GM21367 (cell line): Measurements from ENCODE around the gene RPL11.
"Not testable (repeated sequence)": the region's sequence is repeated elsewhere in the genome, so short reads cannot be mapped to it uniquely, and the experiment has no call there.

Experiments
- ATAC-seq: cut with Tn5 transposase; IDR thresholded peaks from one replicate; pipeline ENCODE4 v1.9.1; 2021; ENCODE audit not compliant: unreplicated experiment

Gene RPL11

GRCh38 chr1:23727362-23727811, 35.8 kb downstream of the RPL11 start:
- ATAC-seq = no peak

- no peak for ATAC-seq
Measured at GRCh38 chr1:23732363-23733224, 41.0 kb downstream of the RPL11 start.

GRCh38 chr1:23733281-23733680, 41.7 kb downstream of the RPL11 start:
- ATAC-seq = not testable (repeated sequence)

GRCh38 chr1:23736437-23737134, 45.0 kb downstream of the RPL11 start:
- ATAC-seq = no peak

GRCh38 chr1:23741609-23742008, 50.0 kb downstream of the RPL11 start:
- ATAC-seq = no peak

GRCh38 chr1:23742670-23743286, 51.2 kb downstream of the RPL11 start:
- ATAC-seq = peak; percentile 15

GRCh38 chr1:23743287-23744152, 51.9 kb downstream of the RPL11 start, which contains the start of gene ELOA:
TSS of gene ELOA (plus strand) at chr1:23743471. CDS start at chr1:23743504, 33 bp downstream.
- peak; percentile 63 for ATAC-seq

- no peak for ATAC-seq
Measured at GRCh38 chr1:23745515-23745914, 53.9 kb downstream of the RPL11 start.
